Activated naive CD8-positive, alpha-beta T cell treated with anti-CD3 and anti-CD28 coated beads, Interleukin-2, amount 10 ng/mL, durations not matched to agents 7 days and 5 days (primary cell): Measurements from ENCODE around the gene CACNG8. TPM values are rescaled to one million over a fixed set of nuclear protein-coding genes. Genes with fewer than 3 reads are reported as not detected.

ENCODE experiments used
- ATAC-seq: fragments of 150-1000 bp; cut with Tn5 transposase; one replicate; pipeline ENCODE4 v1.10.0; 2021; ENCODE audit warnings: low read depth, moderate library complexity
- POLR2A ChIA-PET: fragments of 350-600 bp; sonication (Branson Sonifier 250); formaldehyde crosslinking; loops from one replicate; lab custom pipeline; 2021; ENCODE audit warnings: antibody characterized with exemption; lab: Charles Lee
- DNase-seq: peaks from one replicate; pipeline ENCODE4 v3.0.0; 2021
- H3K27ac Mint-ChIP-seq: one replicate; pipeline ENCODE4 v1.8.0; 2022; ENCODE audit warnings: mild to moderate bottlenecking, mixed read lengths
- H3K27me3 Mint-ChIP-seq: one replicate; pipeline ENCODE4 v1.8.0; 2022; ENCODE audit warnings: mild to moderate bottlenecking, moderate library complexity, mixed read lengths
- H3K36me3 Mint-ChIP-seq: one replicate; pipeline ENCODE4 v1.8.0; 2021; ENCODE audit warnings: mild to moderate bottlenecking, mixed read lengths
- H3K4me1 Mint-ChIP-seq: one replicate; pipeline ENCODE4 v1.8.0; 2021; ENCODE audit warnings: mixed read lengths
- H3K4me3 Mint-ChIP-seq: one replicate; pipeline ENCODE4 v1.8.0; 2022; ENCODE audit warnings: mild to moderate bottlenecking, moderate library complexity, mixed read lengths
- H3K9me3 Mint-ChIP-seq: one replicate; pipeline ENCODE4 v1.8.0; 2021; ENCODE audit warnings: mixed read lengths
- total RNA-seq, 2 experiments: library from RNA; stranded (reverse); gene quantifications; one replicate each; pipeline ENCODE4 v1.2.3, GENCODE V29; 2021

CACNG8 gene
- total RNA-seq, 2 experiments from 2014 or later: not detected

DNA sequence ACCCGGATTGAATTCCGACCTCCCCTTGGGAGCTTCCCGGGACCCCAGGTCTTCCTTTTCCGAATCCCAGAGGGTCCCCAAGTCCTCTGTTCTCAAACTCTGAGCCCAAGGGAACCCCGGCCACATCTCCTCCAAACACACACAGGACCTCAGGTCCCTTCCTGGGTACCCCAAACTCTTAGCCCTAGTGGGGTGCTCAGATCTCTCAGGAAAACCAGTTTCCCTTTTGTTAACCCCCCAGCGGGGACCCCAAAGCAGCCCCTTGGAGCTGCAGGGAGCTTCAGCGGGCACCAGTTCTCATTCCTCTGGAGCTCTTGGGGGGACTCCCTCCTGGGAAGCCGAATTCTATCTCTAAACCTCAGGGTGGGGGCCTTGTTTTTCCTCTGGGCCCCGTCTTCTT is 29.5 kb downstream of the CACNG8 start:
- Mint-ChIP-seq H3K9me3 (no peaks in the 10 kb centered on the region), H3K4me3 (no peak overlapping the region), H3K4me1 (no peaks in the 10 kb centered on the region), H3K27ac (no peak overlapping the region), H3K27me3 (peaks cover 29% of the 10 kb centered on the region), H3K36me3 (no peaks in the 10 kb centered on the region)
- POLR2A ChIA-PET: no interaction called here
- DNase-seq (no peak), ATAC-seq (no peak)

DNA sequence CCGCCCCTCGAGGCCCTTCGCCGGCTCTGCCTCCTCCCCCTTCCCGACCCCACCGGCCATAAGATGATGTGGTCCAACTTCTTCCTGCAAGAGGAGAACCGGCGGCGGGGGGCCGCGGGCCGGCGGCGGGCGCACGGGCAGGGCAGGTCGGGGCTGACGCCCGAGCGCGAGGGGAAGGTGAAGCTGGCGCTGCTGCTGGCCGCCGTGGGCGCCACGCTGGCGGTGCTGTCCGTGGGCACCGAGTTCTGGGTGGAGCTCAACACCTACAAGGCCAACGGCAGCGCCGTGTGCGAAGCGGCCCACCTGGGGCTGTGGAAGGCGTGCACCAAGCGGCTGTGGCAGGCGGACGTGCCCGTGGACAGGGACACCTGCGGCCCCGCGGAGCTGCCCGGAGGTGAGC is 30.1 kb downstream of the CACNG8 start:
- DNase-seq (no peak), ATAC-seq (no peak)
- Mint-ChIP-seq H3K4me3 (no peak overlapping the region), H3K27ac (no peak overlapping the region), H3K36me3 (no peaks in the 10 kb centered on the region), H3K27me3 (peaks cover 29% of the 10 kb centered on the region), H3K9me3 (no peaks in the 10 kb centered on the region), H3K4me1 (no peaks in the 10 kb centered on the region)
- POLR2A ChIA-PET: no interaction called here

DNA sequence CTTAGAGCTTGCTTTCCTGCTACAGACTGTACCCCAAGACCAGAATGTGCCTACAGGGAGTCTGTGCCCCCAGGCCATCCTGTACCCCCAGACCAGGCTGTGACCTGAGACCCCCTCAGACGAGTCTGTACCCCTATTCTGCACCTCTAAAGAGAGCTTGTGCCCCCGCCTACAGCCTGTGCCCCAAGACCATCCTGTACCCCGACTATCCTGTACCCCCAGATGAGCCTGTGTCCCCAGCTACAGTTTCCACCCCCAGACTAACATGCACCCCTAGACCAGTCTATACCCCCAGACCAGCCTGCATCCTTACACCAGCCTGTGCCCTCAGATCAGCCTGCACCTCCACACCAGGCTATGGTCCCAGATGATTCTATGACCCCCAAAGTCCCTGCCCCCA is 30.7 kb downstream of the CACNG8 start:
- H3K4me3 Mint-ChIP-seq: no peak overlapping the region

DNA sequence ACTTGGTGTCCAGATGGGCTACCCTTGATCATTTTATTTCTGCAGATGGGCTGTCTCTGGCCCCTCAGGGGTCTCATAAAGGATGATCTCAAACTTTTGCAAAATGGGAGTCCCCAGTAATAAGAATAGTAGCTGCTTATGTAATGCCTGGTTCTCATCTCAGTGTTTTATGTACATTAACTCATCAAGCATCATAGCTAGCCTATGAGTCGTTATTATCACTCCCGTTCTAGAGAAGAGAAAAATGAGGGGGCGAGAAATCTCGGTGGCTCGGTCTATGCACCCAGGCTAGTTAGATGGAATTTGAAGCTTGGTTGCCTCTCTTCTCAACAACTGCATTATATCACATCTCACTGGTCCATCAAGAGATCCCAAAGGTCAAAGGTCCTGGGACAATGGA is 32.1 kb downstream of the CACNG8 start:
- H3K27me3 Mint-ChIP-seq: peaks cover 24% of the 10 kb centered on the region
- no peaks in the 10 kb centered on the region for H3K9me3 Mint-ChIP-seq
- DNase-seq (no peak), ATAC-seq (no peak)
- POLR2A ChIA-PET: no interaction called here
- no peaks in the 10 kb centered on the region for H3K4me1 Mint-ChIP-seq
- H3K27ac Mint-ChIP-seq: no peak overlapping the region
- no peak overlapping the region for H3K4me3 Mint-ChIP-seq
- H3K36me3 Mint-ChIP-seq: no peaks in the 10 kb centered on the region

More for the DNA sequence above, 30.7 kb downstream of the CACNG8 start:
- POLR2A ChIA-PET: no interaction called here
- no peaks in the 10 kb centered on the region for H3K9me3 Mint-ChIP-seq
- H3K27ac Mint-ChIP-seq: no peak overlapping the region
- DNase-seq (no peak), ATAC-seq (no peak)
- H3K27me3 Mint-ChIP-seq: peaks cover 28% of the 10 kb centered on the region
- no peaks in the 10 kb centered on the region for H3K36me3 Mint-ChIP-seq
- H3K4me1 Mint-ChIP-seq: no peaks in the 10 kb centered on the region

DNA sequence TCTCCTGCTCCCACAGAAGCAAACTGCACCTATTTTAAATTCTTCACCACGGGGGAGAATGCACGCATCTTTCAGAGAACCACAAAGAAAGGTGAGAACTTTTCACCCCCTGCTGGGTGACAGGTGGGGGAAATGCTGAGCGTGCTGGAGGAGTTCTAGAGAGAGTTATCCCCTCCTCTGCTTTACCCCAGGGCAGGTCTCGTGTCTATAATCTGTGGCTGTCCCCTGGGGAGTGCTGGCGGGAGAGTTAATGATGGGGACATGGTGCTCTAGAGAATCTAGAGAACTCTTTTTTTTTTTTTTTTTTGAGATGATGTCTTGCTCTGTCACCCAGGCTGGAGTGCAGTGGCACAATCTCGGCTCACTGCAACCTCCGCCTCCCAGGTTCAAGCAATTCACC is 35.5 kb downstream of the CACNG8 start:
- ATAC-seq (no peak), DNase-seq (no peak)
- Mint-ChIP-seq H3K9me3 (no peaks in the 10 kb centered on the region), H3K36me3 (no peaks in the 10 kb centered on the region), H3K27me3 (peaks cover 15% of the 10 kb centered on the region), H3K27ac (no peak overlapping the region), H3K4me3 (no peak overlapping the region), H3K4me1 (no peaks in the 10 kb centered on the region)
- POLR2A ChIA-PET: no interaction called here

DNA sequence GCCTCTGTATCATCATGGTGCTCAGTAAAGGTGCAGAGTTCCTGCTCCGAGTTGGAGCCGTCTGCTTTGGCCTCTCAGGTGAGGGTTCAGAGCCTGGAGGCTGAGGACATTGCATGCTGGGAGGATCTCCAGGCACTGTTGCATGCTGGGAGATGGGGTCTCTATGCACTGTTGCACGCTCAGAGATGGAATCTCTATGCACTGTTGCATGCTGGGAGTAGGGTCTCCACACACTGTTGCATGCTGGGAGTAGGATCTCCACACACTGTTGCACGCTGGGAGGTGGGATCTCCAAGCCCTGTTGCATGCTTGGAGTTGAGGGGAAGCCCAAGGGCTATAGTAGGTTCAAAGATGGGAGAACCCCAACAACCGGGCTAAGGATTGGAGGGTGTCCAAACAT is 37.0 kb downstream of the CACNG8 start:
- Mint-ChIP-seq H3K4me1 (no peaks in the 10 kb centered on the region), H3K36me3 (no peaks in the 10 kb centered on the region), H3K27ac (no peak overlapping the region), H3K27me3 (peaks cover 5% of the 10 kb centered on the region), H3K4me3 (no peak overlapping the region), H3K9me3 (no peaks in the 10 kb centered on the region)
- DNase-seq: no peak
- POLR2A ChIA-PET: no interaction called here
- ATAC-seq: no peak

DNA sequence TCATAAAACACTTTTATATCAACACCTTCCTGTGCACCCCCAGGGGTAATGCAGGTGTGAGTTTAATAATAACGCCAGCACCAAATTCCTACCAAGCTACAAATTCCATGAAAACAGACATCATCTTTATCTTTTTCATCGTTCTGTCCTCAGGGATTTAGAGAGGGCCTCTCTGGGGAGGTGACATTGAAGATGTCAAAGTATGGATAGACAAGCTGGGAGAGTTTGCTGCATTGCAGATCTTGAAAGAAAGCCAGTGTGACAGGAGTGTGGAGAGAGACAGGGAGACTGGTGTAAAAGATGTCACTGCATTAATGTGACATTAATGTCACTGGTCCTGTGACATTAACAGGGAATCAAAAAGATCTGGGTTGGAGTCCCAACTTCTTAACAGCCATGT is 38.8 kb downstream of the CACNG8 start:
- Mint-ChIP-seq H3K9me3 (no peaks in the 10 kb centered on the region), H3K27ac (no peak overlapping the region)

DNA sequence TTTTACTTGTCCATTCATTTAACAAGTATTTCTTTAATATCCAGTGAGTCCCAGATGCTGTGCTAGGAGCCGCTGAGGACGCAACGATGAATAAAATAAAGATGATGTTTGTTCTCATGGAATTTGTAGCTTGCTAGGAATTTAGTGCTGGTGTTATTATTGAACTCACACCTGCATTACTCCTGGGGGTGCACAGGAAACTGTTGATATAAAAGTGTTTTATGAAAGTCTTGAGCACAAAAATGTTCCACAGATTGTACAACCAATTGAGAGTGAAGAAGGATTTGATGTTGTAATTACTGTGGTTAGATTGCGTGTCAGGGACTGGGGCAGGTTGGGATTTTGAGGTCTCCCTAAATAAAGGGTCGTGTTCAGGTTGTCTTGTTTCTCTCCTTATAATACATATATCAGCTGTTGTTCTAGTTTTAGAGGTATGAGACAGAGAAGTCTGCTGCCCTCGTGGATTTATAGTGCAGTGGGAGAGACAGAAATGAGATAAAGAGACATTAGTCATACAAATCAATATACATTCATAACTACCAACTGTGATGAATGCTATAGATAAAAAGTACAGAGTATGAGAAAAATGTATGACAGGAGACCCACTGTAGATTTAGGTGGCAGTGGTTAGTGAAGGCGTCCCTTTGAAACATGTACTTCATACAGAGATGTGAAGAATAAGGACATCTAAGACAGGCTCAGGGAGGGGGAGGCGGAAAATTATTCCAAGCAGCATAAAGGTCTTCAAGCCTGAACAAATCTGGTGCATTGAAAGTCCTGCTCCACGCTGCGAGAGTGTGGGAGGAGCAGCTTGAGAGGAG is 40.0 kb downstream of the CACNG8 start:
- Mint-ChIP-seq H3K27ac (no peak overlapping the region), H3K4me3 (no peak overlapping the region), H3K9me3 (no peaks in the 10 kb centered on the region), H3K27me3 (peaks cover 1% of the 10 kb centered on the region), H3K4me1 (no peaks in the 10 kb centered on the region), H3K36me3 (no peaks in the 10 kb centered on the region)
- no peak for ATAC-seq
- POLR2A ChIA-PET: no interaction called here
- no peak for DNase-seq

More for the DNA sequence above, 38.8 kb downstream of the CACNG8 start:
- Mint-ChIP-seq H3K4me1 (no peaks in the 10 kb centered on the region), H3K4me3 (no peak overlapping the region), H3K36me3 (no peaks in the 10 kb centered on the region), H3K27me3 (peaks cover 4% of the 10 kb centered on the region)
- ATAC-seq (no peak), DNase-seq (no peak)
- POLR2A ChIA-PET: no interaction called here

DNA sequence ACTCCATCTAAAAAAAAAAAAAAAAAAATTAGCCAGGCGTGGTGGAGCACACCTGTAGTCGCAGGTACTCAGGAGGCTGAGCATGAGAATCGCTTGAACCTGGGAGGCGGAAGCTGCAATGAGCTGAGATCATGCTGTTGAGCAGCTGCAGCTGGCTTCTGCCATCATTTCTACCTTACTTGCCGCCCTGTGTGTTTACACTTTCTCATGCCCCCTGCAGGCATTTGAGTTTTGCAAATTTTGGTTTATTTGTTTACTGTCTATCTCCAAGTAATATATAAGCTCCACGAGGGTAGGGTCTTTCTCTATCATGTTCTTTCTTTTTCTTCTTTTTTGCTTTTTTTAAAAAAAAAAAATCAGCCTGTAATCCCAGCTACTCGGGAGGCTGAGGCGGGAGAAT is 46.7 kb downstream of the CACNG8 start:
- Mint-ChIP-seq H3K27me3 (peaks cover 20% of the 10 kb centered on the region), H3K4me1 (no peaks in the 10 kb centered on the region), H3K36me3 (no peaks in the 10 kb centered on the region), H3K27ac (no peak overlapping the region), H3K9me3 (no peaks in the 10 kb centered on the region), H3K4me3 (no peak overlapping the region)
- DNase-seq (no peak), ATAC-seq (no peak)
- POLR2A ChIA-PET: no interaction called here

DNA sequence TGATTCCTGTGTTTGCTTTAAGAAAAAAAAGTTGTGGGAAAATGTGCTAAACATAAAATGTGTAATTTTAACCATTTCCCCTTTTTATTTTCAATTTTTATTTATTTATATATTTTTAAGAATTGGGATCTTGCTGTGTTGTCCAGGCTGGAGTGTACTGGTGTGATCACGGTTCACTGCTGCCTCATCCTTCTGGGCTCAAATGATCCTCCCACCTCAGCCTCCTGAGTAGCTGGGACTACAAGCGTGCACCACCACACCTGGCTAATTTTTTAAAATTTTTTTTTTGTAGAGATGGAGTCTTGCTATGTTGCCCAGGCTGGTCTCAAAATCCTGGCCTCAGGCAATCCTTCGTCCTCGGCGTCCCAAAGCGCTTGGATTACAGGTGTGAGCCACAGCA is 47.7 kb downstream of the CACNG8 start:
- Mint-ChIP-seq H3K27me3 (peaks cover 22% of the 10 kb centered on the region), H3K4me3 (no peak overlapping the region), H3K36me3 (no peaks in the 10 kb centered on the region), H3K9me3 (no peaks in the 10 kb centered on the region), H3K4me1 (no peaks in the 10 kb centered on the region), H3K27ac (no peak overlapping the region)
- DNase-seq: no peak
- ATAC-seq: no peak
- POLR2A ChIA-PET: no interaction called here

DNA sequence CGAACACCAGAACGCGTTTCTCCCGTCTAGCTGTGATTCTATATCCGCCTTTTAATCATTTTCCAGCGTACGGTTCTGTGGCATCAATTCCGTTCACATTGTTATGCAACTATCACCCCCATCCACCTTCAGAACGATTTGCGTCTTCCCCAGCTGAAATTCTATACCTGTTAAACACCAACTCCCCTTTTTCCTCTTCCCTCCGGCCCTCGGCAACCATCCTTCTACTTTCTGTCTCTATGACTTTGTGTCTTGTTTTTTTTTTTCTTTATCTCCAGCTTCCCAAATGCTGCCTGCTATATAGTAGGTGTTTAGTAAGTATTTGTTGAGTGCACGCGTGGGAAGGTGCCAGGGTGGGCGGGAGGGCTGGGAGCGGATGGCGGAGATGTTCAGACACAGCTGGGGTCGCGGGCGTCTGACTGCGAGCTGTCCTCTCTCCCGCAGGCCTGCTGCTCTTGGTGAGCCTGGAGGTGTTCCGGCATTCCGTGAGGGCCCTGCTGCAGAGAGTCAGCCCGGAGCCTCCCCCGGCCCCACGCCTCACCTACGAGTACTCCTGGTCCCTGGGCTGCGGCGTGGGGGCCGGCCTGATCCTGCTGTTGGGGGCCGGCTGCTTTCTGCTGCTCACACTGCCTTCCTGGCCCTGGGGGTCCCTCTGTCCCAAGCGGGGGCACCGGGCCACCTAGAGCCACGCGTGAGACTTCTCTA is 48.9 kb downstream of the CACNG8 start:
- peaks cover 28% of the 10 kb centered on the region for H3K27me3 Mint-ChIP-seq
- H3K4me3 Mint-ChIP-seq: no peak overlapping the region
- DNase-seq: no peak
- no peaks in the 10 kb centered on the region for H3K9me3 Mint-ChIP-seq
- ATAC-seq: no peak
- H3K4me1 Mint-ChIP-seq: no peaks in the 10 kb centered on the region
- no peaks in the 10 kb centered on the region for H3K36me3 Mint-ChIP-seq
- no peak overlapping the region for H3K27ac Mint-ChIP-seq
- POLR2A ChIA-PET: no interaction called here

DNA sequence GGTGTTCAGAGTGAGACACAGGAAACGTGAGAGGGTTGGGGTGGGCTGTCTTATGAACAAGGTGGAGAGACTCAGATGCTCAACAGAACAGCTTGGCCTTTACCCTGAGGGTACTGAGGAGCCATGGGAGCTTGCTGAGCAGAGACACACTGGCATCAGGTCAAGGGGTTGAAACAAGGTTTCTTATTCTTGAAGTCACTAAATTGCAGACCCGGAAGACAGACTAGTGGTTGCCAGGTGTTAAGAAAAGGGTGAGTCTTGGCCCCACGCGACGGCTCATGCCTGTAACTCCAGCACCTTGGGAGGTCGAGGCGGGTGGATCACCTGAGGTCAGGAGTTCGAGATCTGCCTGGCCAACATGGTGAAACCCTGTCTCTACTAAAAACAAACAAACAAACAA is 51.1 kb downstream of the CACNG8 start:
- Mint-ChIP-seq H3K27me3 (peaks cover 22% of the 10 kb centered on the region), H3K27ac (no peak overlapping the region), H3K9me3 (no peaks in the 10 kb centered on the region), H3K4me3 (no peak overlapping the region), H3K36me3 (no peaks in the 10 kb centered on the region), H3K4me1 (no peaks in the 10 kb centered on the region)
- POLR2A ChIA-PET: no interaction called here
- DNase-seq: no peak
- no peak for ATAC-seq

DNA sequence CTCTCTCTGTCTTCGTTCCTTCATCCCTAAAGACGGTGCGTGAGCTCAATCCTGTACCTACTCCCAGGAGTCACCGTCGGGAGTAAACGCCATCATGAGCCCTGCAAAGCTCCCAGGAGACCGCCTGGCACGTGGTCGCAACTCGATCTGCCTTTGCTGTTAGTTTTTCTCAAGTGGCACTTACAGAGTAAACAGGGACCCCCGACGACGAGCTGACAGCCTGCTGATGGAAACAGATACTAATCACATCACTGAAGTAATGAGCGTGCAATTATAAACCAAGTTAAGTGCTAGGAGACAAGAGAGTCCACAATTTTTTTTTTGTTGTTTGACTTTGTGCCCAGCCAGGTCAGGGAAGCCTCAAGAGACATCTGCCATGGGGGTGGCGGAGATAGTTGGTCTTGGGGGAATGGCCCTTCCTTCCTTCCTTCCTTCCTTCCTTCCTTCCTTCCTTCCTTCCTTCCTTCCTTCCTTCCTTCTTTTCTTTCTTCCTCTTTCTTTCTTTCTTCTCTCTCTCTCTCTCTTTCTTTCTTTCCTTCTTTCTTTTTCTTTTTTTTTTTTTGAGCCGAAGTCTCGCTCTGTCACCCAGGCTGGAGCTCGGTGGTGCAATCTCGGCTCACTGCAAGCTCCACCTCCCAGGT is 52.3 kb downstream of the CACNG8 start:
- no peaks in the 10 kb centered on the region for H3K36me3 Mint-ChIP-seq
- H3K27me3 Mint-ChIP-seq: peaks cover 19% of the 10 kb centered on the region
- H3K9me3 Mint-ChIP-seq: no peaks in the 10 kb centered on the region
- peaks cover 2% of the 10 kb centered on the region for H3K4me1 Mint-ChIP-seq
- DNase-seq (no peak), ATAC-seq (no peak)
- no peak overlapping the region for H3K27ac Mint-ChIP-seq
- POLR2A ChIA-PET: no interaction called here
- H3K4me3 Mint-ChIP-seq: no peak overlapping the region

DNA sequence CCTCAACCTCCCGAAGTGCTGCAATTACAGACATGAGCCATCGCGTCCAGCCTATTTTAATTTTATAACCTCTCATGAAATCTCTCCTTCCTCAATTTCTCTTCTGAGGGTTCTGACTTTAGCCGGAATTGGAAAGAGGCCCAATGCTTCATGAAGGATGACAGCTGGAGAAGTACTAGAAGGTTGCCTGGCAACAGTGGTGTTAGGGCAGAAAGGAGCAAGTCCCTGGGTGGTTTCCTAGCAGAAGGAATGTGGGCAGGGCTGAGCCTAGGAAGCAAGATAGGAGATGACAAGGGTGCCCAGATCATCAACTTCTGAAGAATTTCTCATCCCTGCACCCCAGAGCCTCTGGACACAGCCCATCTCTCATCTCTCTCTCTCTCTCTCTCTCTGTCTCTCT is 54.5 kb downstream of the CACNG8 start:
- Mint-ChIP-seq H3K9me3 (no peaks in the 10 kb centered on the region), H3K4me1 (peaks cover 6% of the 10 kb centered on the region), H3K36me3 (no peaks in the 10 kb centered on the region), H3K4me3 (no peak overlapping the region), H3K27ac (no peak overlapping the region), H3K27me3 (peaks cover 13% of the 10 kb centered on the region)
- ATAC-seq (no peak), DNase-seq (no peak)
- POLR2A ChIA-PET: no interaction called here
